HG03469 (cell line): ENCODE measurements around the gene TMEM82.

Source experiments
- ATAC-seq: cut with Tn5 transposase; IDR thresholded peaks from one replicate; pipeline ENCODE4 v1.9.1; 2021; ENCODE audit warnings: mild to moderate bottlenecking, moderate library complexity, moderate number of reproducible peaks; ENCODE audit not compliant: unreplicated experiment

Gene TMEM82

GRCh38 chr1:15777909-15778707, 35.8 kb downstream of the TMEM82 start:
- no peak for ATAC-seq

- no peak for ATAC-seq
Measured at GRCh38 chr1:15785683-15786082, 43.4 kb downstream of the TMEM82 start.

DNA sequence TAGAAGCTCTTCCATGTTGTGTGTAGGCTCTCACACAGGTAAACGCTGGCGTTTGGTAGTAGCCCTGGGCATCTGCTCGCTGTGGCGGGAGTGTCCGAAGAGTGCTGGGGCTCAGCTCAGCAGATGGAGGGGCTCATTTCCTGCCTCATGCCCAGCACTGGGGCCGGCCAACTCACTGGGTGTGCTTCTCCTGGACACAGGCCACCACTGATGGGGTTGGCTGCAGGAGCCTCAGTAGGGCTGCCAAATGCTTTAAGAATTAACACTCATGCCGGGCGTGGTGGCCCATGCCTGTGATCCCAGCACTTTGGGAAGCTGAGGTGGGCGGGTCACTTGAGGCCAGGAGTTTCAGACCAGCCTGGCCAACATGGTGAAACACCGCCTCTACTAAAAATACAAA, 44.3 kb downstream of the TMEM82 start:
- ATAC-seq: no peak

DNA sequence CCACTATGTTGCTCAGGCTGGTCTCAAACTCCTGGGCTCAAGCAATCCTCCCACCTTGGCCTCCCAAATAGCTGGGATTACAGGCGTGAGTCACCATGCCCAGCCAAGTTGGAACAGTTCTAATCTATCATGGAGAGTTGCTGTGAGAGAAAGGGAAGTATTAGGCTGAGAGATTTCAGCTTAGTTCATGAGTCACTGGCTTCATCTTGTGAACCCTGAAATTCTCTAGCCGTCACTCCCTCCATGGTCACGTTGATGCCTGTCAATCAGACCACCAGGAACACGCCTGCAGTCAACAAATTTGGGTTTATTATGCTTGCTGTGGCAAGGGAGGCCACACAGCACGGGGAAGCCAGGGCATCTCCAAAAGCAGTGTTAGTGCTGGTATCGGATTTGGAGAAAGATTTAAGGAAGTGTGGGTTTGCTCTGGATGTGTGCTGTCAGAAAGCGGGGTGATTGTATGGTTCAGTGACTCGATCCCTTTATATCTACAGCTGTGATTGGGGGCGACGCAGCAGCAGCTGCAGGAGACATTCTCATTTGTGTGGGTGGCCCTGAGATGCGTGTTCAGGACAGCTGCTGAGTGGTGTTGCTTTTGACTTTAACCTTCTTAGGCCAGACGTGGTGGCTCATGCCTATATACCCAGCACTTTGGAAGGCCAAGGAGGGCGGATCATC, 46.5 kb downstream of the TMEM82 start:
- no peak for ATAC-seq

DNA sequence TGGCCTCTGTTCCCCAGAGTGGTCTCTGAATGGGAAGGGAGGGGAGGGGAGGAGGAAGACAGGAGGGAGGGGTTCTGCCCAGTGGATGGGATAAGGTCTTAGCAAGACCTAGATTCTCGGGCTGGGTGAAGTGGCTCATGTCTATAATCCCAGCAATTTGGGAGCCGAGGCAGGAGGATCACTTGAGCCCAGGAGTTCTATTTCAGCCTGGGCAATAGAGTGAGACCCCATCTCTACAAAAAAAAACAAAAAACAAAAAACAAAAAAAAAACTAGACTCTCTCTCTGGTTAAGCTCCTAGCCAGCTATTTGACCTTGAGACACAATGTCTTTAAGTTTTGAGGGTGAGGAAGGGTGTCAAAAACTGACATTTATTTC, 53.8 kb downstream of the TMEM82 start:
- no peak for ATAC-seq
